Right lobe of liver (tissue), 6 donors: Measurements from ENCODE around the gene SLC6A8. TPM values are rescaled to one million over a fixed set of nuclear protein-coding genes. Genes with fewer than 3 reads are reported as not detected.

Source experiments
- ATAC-seq, 4 donors: fragments of 200-7000 bp; cut with Tn5 transposase; one replicate each; pipeline ENCODE4 v1.9.1; 2020; ENCODE audit warnings: mild to moderate bottlenecking in 4 of 4, moderate library complexity in 4 of 4
- DNase-seq, 3 donors: peaks; one replicate each; pipeline ENCODE4 v3.0.0-alpha.2; 2020
- H3K27ac ChIP-seq, 3 donors: fragments of 200-600 bp; one replicate each; pipeline ENCODE4 v1.8.0; 2022
- H3K27me3 ChIP-seq, 2 donors: fragments of 200-600 bp; one replicate each; pipeline ENCODE4 v1.8.0; 2022
- H3K36me3 ChIP-seq, 4 donors: fragments of 200-600 bp; sonication (generic) in 1 of 4; one replicate each; pipeline versions ENCODE4 v1.5.1 to v1.8.0; 2017 to 2022; ENCODE audit warnings: control low read depth in 1 of 4
- H3K4me1 ChIP-seq, 4 donors: fragments of 200-600 bp; sonication (generic) in 1 of 4; one replicate each; pipeline versions ENCODE4 v1.5.1 to v1.8.0; 2017 to 2022; ENCODE audit warnings: control low read depth in 1 of 4
- H3K4me3 ChIP-seq, 3 donors: fragments of 200-600 bp; one replicate each; pipeline ENCODE4 v1.8.0; 2022
- H3K9me3 ChIP-seq, 4 donors: fragments of 200-600 bp; sonication (generic) in 1 of 4; one replicate each; pipeline versions ENCODE4 v1.5.1 to v1.8.0; 2017 to 2022; ENCODE audit warnings: control low read depth in 1 of 4
- POLR2A ChIP-seq: fragments of 450-650 bp; IDR thresholded peaks from one replicate; pipeline ENCODE4 v1.6.1; 2017; ENCODE audit warnings: antibody characterized with exemption, mild to moderate bottlenecking
- WGBS: methylation state at CpG from one replicate; pipeline ENCODE4 v1.1.6; 2018; ENCODE audit warnings: low coverage, low lambda C conversion rate; ENCODE audit not compliant: insufficient coverage; ENCODE audit errors: missing lambda C conversion rate; 5-methylcytosine and 5-hydroxymethylcytosine counted together
- intact Hi-C, 2 donors: fragments of 100-400 bp; cut with DNase I; formaldehyde crosslinking; loops; one replicate each; pipeline versions ENCODE4 v1.11.2 to v1.14.1; 2022
- total RNA-seq, 6 experiments: library from RNA; depleted of rRNA in 2 of 6; stranded (reverse); fragments of >200 nt in 2 of 6; fragmentation: NEBNext Ultra II Directional in 3 of 6; extraction: Animal tissue kit (Norgen Biotek cat#: 25700) in 3 of 6; gene quantifications; one replicate each; pipeline versions ENCODE4 v1.1.0 to v1.2.4, GENCODE V29; 2016 to 2023
- TF ChIP-seq, protein P1 (sequence below), 4 donors: fragments of 200-600 bp in 3 of 4; fragments of 450-650 bp in 1 of 4; IDR thresholded peaks; one replicate each; pipeline versions ENCODE4 v1.5.1 to v1.8.0; 2016 to 2022; ENCODE audit warnings: antibody characterized with exemption in 4 of 4, mild to moderate bottlenecking in 2 of 4
- donor health status: DM: no; HTN: yes; CAD: no.
- donor health status: DM: no; HTN: no; CAD: no.
- donor health status: DM: no; HTN: no; CAD: no.
- donor health status: DM: no; HTN: yes; CAD: no.
- donor health status: DM: no; HTN: yes; CAD: no.

Gene SLC6A8
- total RNA-seq, 6 experiments from 2014 or later: 1.6 to 9.2 (median 2.9) TPM

DNA sequence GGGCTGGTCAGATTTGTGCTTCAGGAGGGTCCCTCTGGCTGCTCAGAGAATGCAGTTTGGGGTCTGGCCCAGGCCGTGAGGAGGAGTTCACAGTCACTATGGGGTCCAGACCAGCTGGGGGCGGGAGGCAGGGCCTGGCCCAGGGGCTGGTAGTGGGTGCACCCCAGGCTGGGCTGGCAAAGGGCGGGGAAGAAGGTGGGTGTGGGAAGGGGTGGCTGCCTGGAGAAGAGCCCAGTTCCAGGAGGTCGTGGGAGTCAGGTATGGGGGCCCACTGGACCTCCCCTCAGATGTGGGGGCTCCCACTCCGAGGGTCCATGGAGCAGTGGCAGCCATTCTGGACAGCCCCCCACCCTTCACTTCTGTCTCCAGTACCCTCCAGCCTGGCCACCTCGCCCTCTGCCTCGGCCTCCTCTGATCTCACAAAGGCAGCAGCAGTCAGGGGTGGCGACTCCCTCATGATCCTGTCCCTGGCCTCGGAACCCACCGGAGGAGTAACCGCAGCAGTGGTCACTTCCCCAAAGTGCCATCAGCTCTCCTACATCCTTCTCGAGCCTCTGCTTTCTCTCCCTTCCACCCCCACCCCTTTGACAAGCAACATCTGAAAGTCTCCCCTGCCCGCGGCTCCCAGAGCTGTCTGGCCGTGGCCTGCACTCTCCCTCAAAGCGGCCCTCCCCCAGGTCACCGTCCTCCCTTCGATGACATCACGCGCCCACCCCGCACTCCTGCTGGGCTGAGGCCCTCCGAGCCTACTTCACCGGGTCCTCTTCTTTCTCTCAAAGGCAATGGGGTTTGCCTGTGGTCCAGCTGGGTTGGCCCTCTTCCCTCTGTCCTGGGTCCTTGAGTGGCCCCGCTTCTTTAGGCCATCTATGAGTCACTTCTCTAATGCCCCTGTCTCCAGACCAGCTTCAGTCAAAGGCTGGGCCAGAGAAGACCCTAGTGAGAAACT lies 1.7 kb upstream of the SLC6A8 start:
- intact Hi-C loops: no loop called here
- TF ChIP-seq POLR2A: no peak
- TF ChIP-seq, protein P1, sequence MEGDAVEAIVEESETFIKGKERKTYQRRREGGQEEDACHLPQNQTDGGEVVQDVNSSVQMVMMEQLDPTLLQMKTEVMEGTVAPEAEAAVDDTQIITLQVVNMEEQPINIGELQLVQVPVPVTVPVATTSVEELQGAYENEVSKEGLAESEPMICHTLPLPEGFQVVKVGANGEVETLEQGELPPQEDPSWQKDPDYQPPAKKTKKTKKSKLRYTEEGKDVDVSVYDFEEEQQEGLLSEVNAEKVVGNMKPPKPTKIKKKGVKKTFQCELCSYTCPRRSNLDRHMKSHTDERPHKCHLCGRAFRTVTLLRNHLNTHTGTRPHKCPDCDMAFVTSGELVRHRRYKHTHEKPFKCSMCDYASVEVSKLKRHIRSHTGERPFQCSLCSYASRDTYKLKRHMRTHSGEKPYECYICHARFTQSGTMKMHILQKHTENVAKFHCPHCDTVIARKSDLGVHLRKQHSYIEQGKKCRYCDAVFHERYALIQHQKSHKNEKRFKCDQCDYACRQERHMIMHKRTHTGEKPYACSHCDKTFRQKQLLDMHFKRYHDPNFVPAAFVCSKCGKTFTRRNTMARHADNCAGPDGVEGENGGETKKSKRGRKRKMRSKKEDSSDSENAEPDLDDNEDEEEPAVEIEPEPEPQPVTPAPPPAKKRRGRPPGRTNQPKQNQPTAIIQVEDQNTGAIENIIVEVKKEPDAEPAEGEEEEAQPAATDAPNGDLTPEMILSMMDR (IDR thresholded peaks at IDR 0.05): no peak
- Histone ChIP-seq H3K36me3 (no peaks in the 10 kb centered on the region), H3K9me3 (no peaks in the 10 kb centered on the region), H3K27ac (no peak overlapping the region), H3K27me3 (no peaks in the 10 kb centered on the region), H3K4me3 (no peak overlapping the region), H3K4me1 (no peaks in the 10 kb centered on the region)
- DNase-seq (peak in 2 of 3 donors; percentile 17 to 43), ATAC-seq (no peak)
- WGBS: 62% methylated on average over 13 of the region's 24 CpGs

DNA sequence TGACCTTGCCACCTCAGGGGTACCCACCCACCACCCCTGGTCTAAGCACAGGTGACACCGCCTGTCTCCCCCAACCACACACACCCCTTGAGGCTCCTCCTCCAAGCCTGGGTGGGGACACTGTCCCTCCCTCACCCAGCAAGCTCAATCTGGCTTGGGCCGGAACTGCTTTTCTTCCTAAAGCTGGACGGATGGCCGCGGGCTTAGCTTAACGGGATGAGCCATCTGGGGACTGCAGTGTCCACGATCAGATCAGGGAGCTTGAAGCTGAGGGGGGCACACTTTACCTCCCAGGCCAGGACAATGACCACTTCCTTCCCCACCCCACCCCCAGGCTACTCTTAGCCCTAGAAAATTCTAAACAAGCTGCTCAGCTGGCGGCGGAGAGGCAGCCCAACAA lies 1.0 kb upstream of the SLC6A8 start:
- TF ChIP-seq POLR2A: no peak
- TF ChIP-seq, protein P1 (IDR thresholded peaks at IDR 0.05): no peak
- no peaks in the 10 kb centered on the region for H3K36me3 ChIP-seq
- no peaks in the 10 kb centered on the region for H3K9me3 ChIP-seq
- DNase-seq (peak in 2 of 3 donors; percentile 18 to 41), ATAC-seq (no peak)
- H3K27me3 ChIP-seq: no peaks in the 10 kb centered on the region
- WGBS: 20% methylated on average over 1 of the region's 9 CpGs
- no peak overlapping the region for H3K27ac ChIP-seq
- intact Hi-C loops: no loop called here
- H3K4me3 ChIP-seq: no peak overlapping the region
- H3K4me1 ChIP-seq: no peaks in the 10 kb centered on the region

DNA sequence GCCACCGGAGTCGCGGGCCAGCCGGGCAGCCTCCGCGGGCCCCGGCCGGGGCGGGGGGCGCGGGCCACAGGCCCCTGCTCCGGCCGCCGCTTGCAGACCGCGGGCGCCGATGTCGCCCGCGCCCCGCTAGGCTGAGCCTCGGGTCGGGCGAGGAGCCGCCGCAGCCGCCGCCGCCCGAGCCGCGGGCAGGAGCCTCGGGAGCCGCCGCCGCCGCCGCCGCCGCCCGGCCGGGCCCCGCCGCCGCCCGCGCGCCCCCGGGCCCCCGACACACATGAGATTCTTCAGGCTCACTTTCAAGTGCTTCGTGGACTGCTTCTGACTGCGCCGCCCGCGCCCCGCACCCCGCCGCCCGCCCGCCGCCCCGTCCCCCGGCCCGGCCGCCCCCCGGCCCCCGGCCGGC lies 345 bp downstream of the SLC6A8 start:
- no peaks in the 10 kb centered on the region for H3K9me3 ChIP-seq
- no peaks in the 10 kb centered on the region for H3K36me3 ChIP-seq
- ATAC-seq (no peak), DNase-seq (no peak)
- no peaks in the 10 kb centered on the region for H3K27me3 ChIP-seq
- no peak overlapping the region for H3K27ac ChIP-seq
- intact Hi-C loops: no loop called here
- H3K4me1 ChIP-seq: no peaks in the 10 kb centered on the region
- no CpG with 5 or more reads among the region's 69 CpGs for WGBS
- no peak overlapping the region for H3K4me3 ChIP-seq
- TF ChIP-seq, protein P1 (IDR thresholded peaks at IDR 0.05): no peak
- no peak for TF ChIP-seq POLR2A

DNA sequence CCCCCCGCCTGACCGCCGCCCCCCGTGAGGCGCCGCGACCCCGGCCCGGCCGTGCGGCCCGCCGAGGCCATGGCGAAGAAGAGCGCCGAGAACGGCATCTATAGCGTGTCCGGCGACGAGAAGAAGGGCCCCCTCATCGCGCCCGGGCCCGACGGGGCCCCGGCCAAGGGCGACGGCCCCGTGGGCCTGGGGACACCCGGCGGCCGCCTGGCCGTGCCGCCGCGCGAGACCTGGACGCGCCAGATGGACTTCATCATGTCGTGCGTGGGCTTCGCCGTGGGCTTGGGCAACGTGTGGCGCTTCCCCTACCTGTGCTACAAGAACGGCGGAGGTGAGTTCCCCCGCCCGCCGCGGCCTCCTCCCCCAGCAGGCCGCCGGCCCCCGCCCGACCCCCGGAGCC lies 780 bp downstream of the SLC6A8 start:
- WGBS: 42% methylated on average over 10 of the region's 57 CpGs
- TF ChIP-seq POLR2A: no peak
- TF ChIP-seq, protein P1 (IDR thresholded peaks at IDR 0.05): no peak
- no peak overlapping the region for H3K27ac ChIP-seq

More for the DNA sequence above, 780 bp downstream of the SLC6A8 start:
- no peaks in the 10 kb centered on the region for H3K36me3 ChIP-seq
- no peaks in the 10 kb centered on the region for H3K9me3 ChIP-seq
- H3K4me1 ChIP-seq: no peaks in the 10 kb centered on the region
- no peak for DNase-seq
- no peak for ATAC-seq
- no peaks in the 10 kb centered on the region for H3K27me3 ChIP-seq
- H3K4me3 ChIP-seq: no peak overlapping the region
- intact Hi-C loops: no loop called here
